HT-29 (cell line): Measurements from ENCODE around the gene NPEPL1. TPM values are rescaled to one million over a fixed set of nuclear protein-coding genes. Genes with fewer than 3 reads are reported as not detected.
"Not testable (repeated sequence)": the region's sequence is repeated elsewhere in the genome, so short reads cannot be mapped to it uniquely, and the experiment has no call there.

ENCODE experiments used
- DNase-seq: peaks from one replicate; pipeline ENCODE4 v3.0.0-alpha.2; 2015; ENCODE audit warnings: low spot score
- total RNA-seq: library from RNA; depleted of rRNA; stranded (reverse); fragments of >200 nt; shearing (Covaris generic); gene quantifications from 2 replicates; pipeline ENCODE4 v1.2.3, GENCODE V29; 2014

The NPEPL1 gene
- total RNA-seq, 1 experiment from 2014 or later: 21.3 TPM

- no peak for DNase-seq
Observed at GRCh38 chr20:58740356-58741308, 48.0 kb downstream of the NPEPL1 start.

GRCh38 chr20:58741384-58741783, 48.8 kb downstream of the NPEPL1 start:
- no peak for DNase-seq

GRCh38 chr20:58742668-58743566, 50.3 kb downstream of the NPEPL1 start:
- DNase-seq: no peak

GRCh38 chr20:58743929-58744534, 51.4 kb downstream of the NPEPL1 start:
- DNase-seq: no peak

GRCh38 chr20:58744836-58745235, 52.2 kb downstream of the NPEPL1 start:
- DNase-seq: no peak

- no peak for DNase-seq
Observed at GRCh38 chr20:58745391-58745790, 52.8 kb downstream of the NPEPL1 start.

GRCh38 chr20:58746620-58747019, 54.0 kb downstream of the NPEPL1 start:
- DNase-seq: no peak

GRCh38 chr20:58747211-58747610, 54.6 kb downstream of the NPEPL1 start:
- DNase-seq: no peak

GRCh38 chr20:58748618-58749017, 56.0 kb downstream of the NPEPL1 start:
- DNase-seq: no peak

GRCh38 chr20:58749098-58749769, 56.6 kb downstream of the NPEPL1 start:
- no peak for DNase-seq

- no peak for DNase-seq
Observed at GRCh38 chr20:58749979-58750378, 57.4 kb downstream of the NPEPL1 start.

GRCh38 chr20:58750706-58751105, 58.1 kb downstream of the NPEPL1 start:
- DNase-seq: not testable (repeated sequence)

- no peak for DNase-seq
Observed at GRCh38 chr20:58751979-58752378, 59.4 kb downstream of the NPEPL1 start.

GRCh38 chr20:58752565-58752964, 60.0 kb downstream of the NPEPL1 start:
- DNase-seq: no peak

- no peak for DNase-seq
Observed at GRCh38 chr20:58753267-58753921, 60.8 kb downstream of the NPEPL1 start.

GRCh38 chr20:58753922-58754551, 61.4 kb downstream of the NPEPL1 start:
- no peak for DNase-seq

GRCh38 chr20:58754584-58754983, 62.0 kb downstream of the NPEPL1 start:
- DNase-seq: no peak

GRCh38 chr20:58755062-58755697, 62.6 kb downstream of the NPEPL1 start:
- DNase-seq: no peak

GRCh38 chr20:58755766-58756449, 63.3 kb downstream of the NPEPL1 start:
- DNase-seq: no peak
